Duodenal mucosa (tissue), 2 donors: Measurements from ENCODE around the gene ADGRL2.

Experiments
- H3K27ac ChIP-seq: one replicate; pipeline ENCODE4 v1.7.0; 2013; ENCODE audit warnings: low read depth, low read length
- H3K27me3 ChIP-seq, 2 donors: one replicate each; pipeline ENCODE4 v1.7.0; 2013; ENCODE audit warnings: low read length in 2 of 2, control low read depth in 1 of 2; ENCODE audit not compliant: insufficient read depth in 2 of 2, control insufficient read depth in 1 of 2
- H3K36me3 ChIP-seq, 2 donors: one replicate each; pipeline ENCODE4 v1.7.0; 2013; ENCODE audit warnings: low read length in 2 of 2, control low read depth in 1 of 2; ENCODE audit not compliant: insufficient read depth in 2 of 2, control insufficient read depth in 1 of 2
- H3K4me1 ChIP-seq, 2 donors: one replicate each; pipeline ENCODE4 v1.7.0; 2013; ENCODE audit warnings: low read length in 2 of 2, control low read depth in 1 of 2; ENCODE audit not compliant: insufficient read depth in 2 of 2, control insufficient read depth in 1 of 2
- H3K4me3 ChIP-seq, 2 donors: one replicate each; pipeline ENCODE4 v1.7.0; 2013; ENCODE audit warnings: low read length in 2 of 2, low read depth in 1 of 2
- H3K9ac ChIP-seq, 2 donors: one replicate each; pipeline ENCODE4 v1.7.0; 2013; ENCODE audit warnings: low read length in 2 of 2, low read depth in 1 of 2
- H3K9me3 ChIP-seq, 2 donors: one replicate each; pipeline ENCODE4 v1.7.0; 2013; ENCODE audit warnings: low read length in 2 of 2, control low read depth in 1 of 2; ENCODE audit not compliant: control insufficient read depth in 1 of 2

ADGRL2 gene

GRCh38 chr1:81844477-81844876 lies 43.7 kb downstream of the ADGRL2 start:
- Histone ChIP-seq H3K9me3 (no peaks in the 10 kb centered on the region), H3K4me1 (no peaks in the 10 kb centered on the region), H3K9ac (no peak overlapping the region), H3K36me3 (no peaks in the 10 kb centered on the region), H3K27ac (no peak overlapping the region), H3K4me3 (no peak overlapping the region), H3K27me3 (no peaks in the 10 kb centered on the region)

DNA sequence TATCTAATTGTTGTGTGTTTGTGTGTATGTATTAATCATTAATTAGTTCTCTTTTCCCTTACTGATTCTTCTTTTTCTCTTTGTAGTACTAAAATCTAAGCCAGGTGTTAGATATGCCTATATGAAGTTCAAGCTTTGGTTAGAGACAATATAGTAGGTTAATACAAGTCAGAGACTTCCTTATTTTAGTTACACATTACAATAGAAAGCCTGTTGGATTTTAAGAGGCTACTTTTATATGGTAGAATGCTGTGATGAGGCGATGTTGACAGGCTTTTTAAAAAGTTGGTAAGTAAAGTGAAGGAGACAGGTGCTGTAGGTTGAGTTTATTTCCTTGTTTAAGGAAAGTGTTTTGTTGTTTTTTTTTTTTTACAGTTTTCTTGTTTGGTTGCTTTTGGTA lies 45.9 kb downstream of the ADGRL2 start:
- H3K4me3 ChIP-seq: no peak overlapping the region
- H3K9ac ChIP-seq: no peak overlapping the region
- no peaks in the 10 kb centered on the region for H3K9me3 ChIP-seq
- no peak overlapping the region for H3K27ac ChIP-seq
- no peaks in the 10 kb centered on the region for H3K4me1 ChIP-seq
- no peaks in the 10 kb centered on the region for H3K27me3 ChIP-seq
- no peaks in the 10 kb centered on the region for H3K36me3 ChIP-seq

DNA sequence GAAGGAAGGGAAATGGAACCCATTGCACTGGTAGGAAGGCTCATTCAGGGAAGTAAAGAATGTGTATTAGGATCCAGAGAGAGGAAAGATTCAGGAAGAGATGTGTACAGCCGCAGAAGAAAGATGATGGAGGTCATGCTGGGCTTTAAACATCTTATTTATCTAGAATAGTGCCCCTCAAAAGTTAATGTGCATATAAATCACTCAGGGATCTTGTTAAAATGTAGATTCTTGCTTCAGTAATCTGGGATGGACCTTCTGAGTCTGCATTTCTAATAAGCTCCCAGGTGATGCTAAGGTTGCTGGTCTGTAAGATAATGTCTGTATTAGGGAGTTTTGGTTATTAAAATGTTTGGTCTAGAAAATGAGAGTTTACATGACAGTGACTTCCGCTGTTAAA lies 46.3 kb downstream of the ADGRL2 start:
- H3K27me3 ChIP-seq: no peaks in the 10 kb centered on the region
- no peaks in the 10 kb centered on the region for H3K9me3 ChIP-seq
- no peak overlapping the region for H3K4me3 ChIP-seq
- no peak overlapping the region for H3K27ac ChIP-seq
- no peak overlapping the region for H3K9ac ChIP-seq
- no peaks in the 10 kb centered on the region for H3K4me1 ChIP-seq
- no peaks in the 10 kb centered on the region for H3K36me3 ChIP-seq

DNA sequence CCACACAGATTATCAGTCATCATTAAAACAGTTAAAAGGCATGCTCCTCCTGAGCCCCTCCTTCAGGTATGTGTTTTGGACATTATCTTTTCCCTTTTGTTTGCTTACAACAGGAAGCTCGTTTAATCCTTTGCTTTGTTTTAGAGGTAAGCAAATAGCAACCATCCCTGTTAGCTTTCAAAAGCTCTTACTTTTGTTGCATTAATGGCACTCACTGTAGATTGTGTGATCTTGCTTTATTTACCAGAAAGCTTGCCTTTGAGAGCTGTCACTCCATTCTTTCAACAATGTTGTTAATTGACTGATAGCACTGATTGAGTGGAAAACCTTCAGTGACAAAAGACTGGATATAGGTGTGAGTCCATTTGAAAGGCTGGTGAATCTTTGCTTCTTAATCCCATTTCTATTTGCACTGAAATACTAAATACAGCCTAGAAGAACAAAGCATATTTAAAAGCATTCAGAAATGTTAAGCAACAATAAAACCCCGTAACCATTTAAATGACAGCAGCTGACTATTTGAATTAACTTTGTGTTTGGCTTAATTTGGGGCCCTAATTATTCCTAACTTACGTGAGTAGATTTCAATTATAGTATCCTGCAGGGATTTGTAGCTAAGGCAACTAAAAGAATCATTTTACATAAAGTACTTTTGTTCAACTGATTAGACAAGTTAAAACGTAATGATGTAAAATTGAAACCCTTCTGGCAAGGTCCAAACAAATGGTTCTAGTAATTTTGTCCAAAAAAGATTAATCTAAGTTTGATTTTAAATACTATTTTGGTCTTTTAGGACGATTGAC lies 48.3 kb downstream of the ADGRL2 start:
- Histone ChIP-seq H3K9ac (no peak overlapping the region), H3K4me3 (no peak overlapping the region), H3K27me3 (no peaks in the 10 kb centered on the region), H3K9me3 (no peaks in the 10 kb centered on the region), H3K27ac (no peak overlapping the region), H3K36me3 (no peaks in the 10 kb centered on the region), H3K4me1 (no peaks in the 10 kb centered on the region)

DNA sequence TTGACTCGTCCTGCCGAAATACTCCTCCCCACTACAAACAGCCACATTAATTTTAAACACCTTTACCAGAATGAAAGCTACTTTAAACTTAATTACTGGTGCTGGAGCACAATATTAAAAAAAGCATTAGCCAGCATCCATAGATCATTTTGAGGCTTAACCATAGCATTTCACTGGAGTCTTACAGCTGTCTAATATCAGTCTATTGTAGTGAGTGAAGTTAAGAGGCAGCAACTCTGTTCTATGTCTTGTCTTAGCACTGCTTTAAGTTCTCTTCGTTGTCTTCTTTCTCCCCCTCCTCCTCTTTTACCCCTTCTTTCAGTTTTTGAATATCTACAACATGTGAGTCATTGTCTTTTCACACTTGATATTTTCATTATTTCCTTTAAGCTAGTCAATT lies 49.3 kb downstream of the ADGRL2 start:
- no peaks in the 10 kb centered on the region for H3K36me3 ChIP-seq
- no peak overlapping the region for H3K27ac ChIP-seq
- no peak overlapping the region for H3K4me3 ChIP-seq
- no peaks in the 10 kb centered on the region for H3K4me1 ChIP-seq
- no peaks in the 10 kb centered on the region for H3K27me3 ChIP-seq
- no peaks in the 10 kb centered on the region for H3K9me3 ChIP-seq
- no peak overlapping the region for H3K9ac ChIP-seq

GRCh38 chr1:81850495-81850894 lies 49.8 kb downstream of the ADGRL2 start:
- Histone ChIP-seq H3K4me3 (no peak overlapping the region), H3K9me3 (no peaks in the 10 kb centered on the region)

DNA sequence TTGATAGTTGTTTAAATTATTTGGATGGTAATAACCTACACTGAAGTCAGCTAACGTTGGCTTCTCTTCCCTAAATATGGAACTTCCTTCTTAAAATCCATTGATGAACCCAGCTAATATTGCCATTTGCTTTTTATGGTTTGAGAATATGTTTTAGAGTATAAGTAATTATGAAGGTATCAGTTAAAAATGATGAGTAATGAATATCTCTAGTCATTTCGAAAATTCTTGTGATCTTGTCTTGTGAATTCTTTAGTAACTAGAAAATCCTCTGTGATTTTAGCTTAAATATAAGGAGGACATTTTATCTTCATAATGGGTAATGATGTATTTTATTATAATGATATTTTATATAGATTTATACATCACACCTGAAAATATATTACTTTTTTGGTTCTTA lies 50.5 kb downstream of the ADGRL2 start:
- Histone ChIP-seq H3K4me3 (no peak overlapping the region), H3K9ac (no peak overlapping the region), H3K4me1 (no peaks in the 10 kb centered on the region), H3K36me3 (no peaks in the 10 kb centered on the region), H3K27ac (no peak overlapping the region), H3K9me3 (no peaks in the 10 kb centered on the region), H3K27me3 (no peaks in the 10 kb centered on the region)

More at GRCh38 chr1:81850495-81850894, 49.8 kb downstream of the ADGRL2 start:
- Histone ChIP-seq H3K27me3 (no peaks in the 10 kb centered on the region), H3K36me3 (no peaks in the 10 kb centered on the region), H3K9ac (no peak overlapping the region), H3K27ac (no peak overlapping the region), H3K4me1 (no peaks in the 10 kb centered on the region)

GRCh38 chr1:81852961-81853360 lies 52.2 kb downstream of the ADGRL2 start:
- Histone ChIP-seq H3K36me3 (no peaks in the 10 kb centered on the region), H3K4me3 (no peak overlapping the region), H3K9me3 (no peaks in the 10 kb centered on the region), H3K9ac (no peak overlapping the region), H3K27ac (no peak overlapping the region), H3K27me3 (no peaks in the 10 kb centered on the region), H3K4me1 (no peaks in the 10 kb centered on the region)

DNA sequence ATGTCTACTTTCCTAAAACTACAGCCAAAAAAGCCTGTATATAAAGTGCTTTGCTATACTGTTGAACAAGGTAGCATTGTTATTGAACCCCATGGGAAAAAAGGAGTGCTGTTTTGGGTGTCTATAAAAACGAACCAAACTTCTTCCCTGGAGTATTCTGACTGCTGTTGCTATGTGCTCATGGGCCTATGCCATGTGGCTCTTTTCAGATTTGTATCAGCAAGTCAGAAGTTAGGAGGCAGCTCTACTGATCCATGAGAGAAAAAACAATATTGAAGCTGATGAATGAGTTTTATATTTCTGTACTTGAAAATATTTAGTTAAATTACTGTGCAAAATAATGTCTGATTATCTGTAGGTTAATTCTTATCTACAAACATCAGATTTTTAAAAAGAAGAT lies 66.5 kb downstream of the ADGRL2 start:
- H3K27ac ChIP-seq: no peak overlapping the region
- H3K9me3 ChIP-seq: no peaks in the 10 kb centered on the region
- no peak overlapping the region for H3K9ac ChIP-seq
- no peak overlapping the region for H3K4me3 ChIP-seq
- H3K36me3 ChIP-seq: no peaks in the 10 kb centered on the region
- no peaks in the 10 kb centered on the region for H3K4me1 ChIP-seq
- H3K27me3 ChIP-seq: no peaks in the 10 kb centered on the region

GRCh38 chr1:81869307-81869706 lies 68.6 kb downstream of the ADGRL2 start:
- Histone ChIP-seq H3K9ac (no peak overlapping the region), H3K9me3 (no peaks in the 10 kb centered on the region), H3K27me3 (no peaks in the 10 kb centered on the region), H3K4me1 (no peaks in the 10 kb centered on the region), H3K27ac (no peak overlapping the region), H3K4me3 (no peak overlapping the region), H3K36me3 (no peaks in the 10 kb centered on the region)
